KMS-11 (cell line): ENCODE data around the gene MEP1B.
"Not testable (repeated sequence)": the region's sequence is repeated elsewhere in the genome, so short reads cannot be mapped to it uniquely, and the experiment has no call there.

Experiments
- H2AFZ ChIP-seq: fragments of 200-600 bp; sonication (generic); 2 replicates; pipeline ENCODE4 v1.6.1; 2016; ENCODE audit warnings: antibody characterized with exemption, mixed run types, low read depth
- H3K27ac ChIP-seq: fragments of 200-600 bp; sonication (generic); 2 replicates; pipeline ENCODE4 v1.6.1; 2016; ENCODE audit warnings: mild to moderate bottlenecking, mixed run types
- H3K27me3 ChIP-seq: fragments of 200-600 bp; sonication (generic); 2 replicates; pipeline ENCODE4 v1.6.1; 2017; ENCODE audit warnings: mild to moderate bottlenecking, low read depth, mixed run types, moderate library complexity; ENCODE audit not compliant: insufficient read depth
- H3K36me3 ChIP-seq: fragments of 200-600 bp; sonication (generic); 2 replicates; pipeline ENCODE4 v1.6.1; 2017; ENCODE audit warnings: mild to moderate bottlenecking, mixed run types; ENCODE audit not compliant: insufficient read depth
- H3K4me1 ChIP-seq: fragments of 200-600 bp; sonication (generic); 2 replicates; pipeline ENCODE4 v1.6.1; 2016; ENCODE audit warnings: mild to moderate bottlenecking, low read depth, mixed run types; ENCODE audit not compliant: poor library complexity, severe bottlenecking
- H3K4me2 ChIP-seq: fragments of 200-600 bp; sonication (generic); 2 replicates; pipeline ENCODE4 v1.7.0; 2016; ENCODE audit warnings: mild to moderate bottlenecking, mixed run types
- H3K4me3 ChIP-seq: fragments of 200-600 bp; sonication (generic); IDR thresholded peaks from 2 replicates; pipeline ENCODE4 v1.6.1; 2017; ENCODE audit warnings: low read depth, low read length, mixed read lengths; ENCODE audit not compliant: insufficient read depth
- H3K79me2 ChIP-seq: fragments of 200-600 bp; sonication (generic); 2 replicates; pipeline ENCODE4 v1.6.1; 2016; ENCODE audit warnings: low read depth, mixed run types; ENCODE audit not compliant: insufficient read depth
- H3K9ac ChIP-seq: fragments of 200-600 bp; sonication (generic); 2 replicates; pipeline ENCODE4 v1.6.1; 2016; ENCODE audit warnings: mild to moderate bottlenecking, mixed run types
- H4K20me1 ChIP-seq: fragments of 200-600 bp; sonication (generic); 2 replicates; pipeline ENCODE4 v1.6.1; 2016; ENCODE audit warnings: mild to moderate bottlenecking, mixed run types; ENCODE audit not compliant: insufficient read depth
- CTCF ChIP-seq: fragments of 200-600 bp; sonication (generic); conservative IDR thresholded peaks from 2 replicates; pipeline ENCODE4 v1.6.1; 2017; ENCODE audit warnings: low read depth, mild to moderate bottlenecking, antibody characterized with exemption, low read length, moderate library complexity, mixed read lengths

MEP1B gene

GRCh38 chr18:32213693-32214092, 23.9 kb downstream of the MEP1B start:
- Histone ChIP-seq H3K4me3 (no peak overlapping the region), H4K20me1 (no peaks in the 10 kb centered on the region), H3K4me1 (no peaks in the 10 kb centered on the region), H3K27ac (no peak overlapping the region), H3K27me3 (no peaks in the 10 kb centered on the region), H3K36me3 (no peaks in the 10 kb centered on the region), H3K79me2 (no peaks in the 10 kb centered on the region), H2AFZ (no peak overlapping the region), H3K4me2 (no peak overlapping the region), H3K9ac (no peak overlapping the region)
- TF ChIP-seq CTCF, result no peak

- Histone ChIP-seq H3K9ac (no peak overlapping the region), H3K79me2 (no peaks in the 10 kb centered on the region), H3K4me1 (no peaks in the 10 kb centered on the region), H3K27me3 (no peaks in the 10 kb centered on the region), H3K4me3 (no peak overlapping the region), H3K27ac (no peak overlapping the region), H3K4me2 (no peak overlapping the region), H3K36me3 (no peaks in the 10 kb centered on the region), H2AFZ (no peak overlapping the region), H4K20me1 (no peaks in the 10 kb centered on the region)
- TF ChIP-seq CTCF, result no peak
Measured at GRCh38 chr18:32216390-32216789, 26.6 kb downstream of the MEP1B start.

DNA sequence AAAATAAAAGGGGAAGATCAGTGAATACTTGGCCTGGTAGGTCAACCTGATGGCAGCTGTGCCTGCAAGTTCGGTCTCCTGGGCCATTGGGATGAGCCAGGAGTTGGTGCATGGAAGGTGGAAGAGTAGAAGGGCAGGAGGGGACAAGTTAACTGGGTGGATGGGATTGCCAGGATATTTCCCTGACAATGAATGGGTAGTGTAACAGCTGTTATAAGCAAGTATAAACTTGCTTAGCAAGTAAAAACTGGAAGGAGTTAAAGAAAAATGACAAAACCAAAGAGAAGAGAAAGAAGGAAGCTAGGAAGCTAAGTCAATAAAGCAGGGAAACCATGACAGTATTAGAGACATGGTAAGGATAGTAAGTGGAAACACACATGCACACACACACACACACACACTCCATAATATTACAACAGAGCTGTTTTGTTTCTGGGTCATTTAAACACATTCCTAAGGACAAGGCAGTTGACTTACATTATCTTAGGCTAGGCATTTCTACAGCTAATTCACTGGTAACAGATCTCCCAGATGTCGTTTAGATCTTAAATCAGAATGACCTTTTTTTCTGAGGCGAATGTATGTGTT, 29.7 kb downstream of the MEP1B start:
- H3K27me3 ChIP-seq, result no peaks in the 10 kb centered on the region
- no peak overlapping the region for H3K27ac ChIP-seq
- no peak overlapping the region for H3K4me2 ChIP-seq

GRCh38 chr18:32233348-32233747, 43.5 kb downstream of the MEP1B start:
- not testable (repeated sequence) for H3K4me1 ChIP-seq, H3K27ac ChIP-seq, H4K20me1 ChIP-seq, H3K4me2 ChIP-seq, H3K36me3 ChIP-seq, H3K9ac ChIP-seq, H3K4me3 ChIP-seq, H2AFZ ChIP-seq, H3K79me2 ChIP-seq, H3K27me3 ChIP-seq

More for the DNA sequence above, 29.7 kb downstream of the MEP1B start:
- Histone ChIP-seq H4K20me1 (no peaks in the 10 kb centered on the region), H3K4me3 (no peak overlapping the region), H3K4me1 (no peaks in the 10 kb centered on the region), H3K79me2 (no peaks in the 10 kb centered on the region), H3K36me3 (no peaks in the 10 kb centered on the region), H3K9ac (no peak overlapping the region), H2AFZ (no peak overlapping the region)
- no peak for TF ChIP-seq CTCF

GRCh38 chr18:32237049-32237448, 47.2 kb downstream of the MEP1B start:
- no peak for TF ChIP-seq CTCF
- Histone ChIP-seq H4K20me1 (no peaks in the 10 kb centered on the region), H3K4me2 (no peak overlapping the region), H3K27ac (no peak overlapping the region), H3K27me3 (no peaks in the 10 kb centered on the region), H3K4me1 (no peaks in the 10 kb centered on the region), H3K36me3 (no peaks in the 10 kb centered on the region), H3K9ac (no peak overlapping the region), H2AFZ (no peak overlapping the region), H3K79me2 (no peaks in the 10 kb centered on the region), H3K4me3 (no peak overlapping the region)
